HG02852 (cell line): ENCODE measurements around the gene TCF19.
"Not testable (repeated sequence)": the region's sequence is repeated elsewhere in the genome, so short reads cannot be mapped to it uniquely, and the experiment has no call there.

Experiments
- ATAC-seq: cut with Tn5 transposase; IDR thresholded peaks from one replicate; pipeline ENCODE4 v1.9.1; 2021; ENCODE audit warnings: mild to moderate bottlenecking, moderate library complexity; ENCODE audit not compliant: unreplicated experiment

Gene TCF19

GRCh38 chr6:31158863-31159855 is 770 bp downstream of the TCF19 start:
- ATAC-seq = no peak

- ATAC-seq = no peak
Observed at GRCh38 chr6:31161216-31162126, 3.1 kb downstream of the TCF19 start.

GRCh38 chr6:31162463-31163165 is 4.2 kb downstream of the TCF19 start:
- no peak for ATAC-seq

- no peak for ATAC-seq
Observed at GRCh38 chr6:31163922-31164321, 5.5 kb downstream of the TCF19 start.

GRCh38 chr6:31164475-31165063 is 6.2 kb downstream of the TCF19 start:
- ATAC-seq = not testable (repeated sequence)

- peak; percentile 77 for ATAC-seq
Observed at GRCh38 chr6:31165064-31165832, 6.9 kb downstream of the TCF19 start.

- no peak for ATAC-seq
Observed at GRCh38 chr6:31165986-31166385, 7.6 kb downstream of the TCF19 start.

GRCh38 chr6:31168606-31169005 is 10.2 kb downstream of the TCF19 start:
- ATAC-seq = no peak

- ATAC-seq = no peak
Observed at GRCh38 chr6:31169123-31169857, 10.9 kb downstream of the TCF19 start.

- ATAC-seq = not testable (repeated sequence)
Observed at GRCh38 chr6:31169858-31170599, 11.6 kb downstream of the TCF19 start.

GRCh38 chr6:31170600-31170881 is 12.2 kb downstream of the TCF19 start, which contains the start of gene POU5F1:
TSS of gene POU5F1 (minus strand) at chr6:31170682. CDS start at chr6:31170620, 62 bp downstream.
- no peak for ATAC-seq

GRCh38 chr6:31170987-31171671 is 12.7 kb downstream of the TCF19 start:
- ATAC-seq = no peak

GRCh38 chr6:31171931-31172905 is 13.8 kb downstream of the TCF19 start:
- no peak for ATAC-seq

GRCh38 chr6:31172973-31173384 is 14.6 kb downstream of the TCF19 start:
- ATAC-seq = no peak

- ATAC-seq = no peak
Observed at GRCh38 chr6:31173406-31173805, 15.0 kb downstream of the TCF19 start.

GRCh38 chr6:31174378-31174777 is 16.0 kb downstream of the TCF19 start:
- no peak for ATAC-seq

GRCh38 chr6:31175971-31176370 is 17.6 kb downstream of the TCF19 start:
- no peak for ATAC-seq
